OCI-LY7 (cell line): Measurements from ENCODE around the gene ATP8B1. TPM values are rescaled to one million over a fixed set of nuclear protein-coding genes. Genes with fewer than 3 reads are reported as not detected.

ENCODE experiments used
- BruUV-seq: library from RNA; stranded (reverse); fragments of 400-500 nt; replicated peaks from 2 replicates; lab custom pipeline; 2021; lab: Mats Ljungman, UMichigan
- CTCF ChIA-PET: fragments of 300-600 bp; sonication (Branson Sonifier 250); formaldehyde crosslinking; loops from one replicate; lab custom pipeline; 2022; ENCODE audit warnings: antibody characterized with exemption; ENCODE audit not compliant: unreplicated experiment; lab: Charles Lee
- POLR2A ChIA-PET: fragments of 300-600 bp; sonication (Branson Sonifier 250); formaldehyde crosslinking; loops from one replicate; lab custom pipeline; 2022; ENCODE audit warnings: antibody characterized with exemption; lab: Charles Lee
- DNase-seq: peaks from one replicate; pipeline ENCODE4 v3.0.0-alpha.2; 2015; ENCODE audit warnings: low spot score
- H2AFZ ChIP-seq: fragments of 200-600 bp; sonication (generic), shearing (Covaris generic); 2 replicates; pipeline ENCODE4 v1.6.1; 2014; ENCODE audit warnings: mild to moderate bottlenecking, antibody characterized with exemption, low read length, moderate library complexity
- H3K27ac ChIP-seq: fragments of 200-600 bp; sonication (generic); 2 replicates; pipeline ENCODE4 v1.5.1; 2014; ENCODE audit warnings: mixed run types, low read depth, mild to moderate bottlenecking, moderate library complexity, low read length, inconsistent platforms; ENCODE audit not compliant: poor library complexity, severe bottlenecking
- H3K36me3 ChIP-seq: fragments of 200-600 bp; sonication (generic); 2 replicates; pipeline ENCODE4 v1.6.1; 2014; ENCODE audit warnings: mild to moderate bottlenecking, antibody characterized with exemption, low read length, moderate library complexity, mixed read lengths; ENCODE audit not compliant: insufficient read depth
- H3K4me1 ChIP-seq: fragments of 200-600 bp; sonication (generic); 2 replicates; pipeline ENCODE4 v1.5.1; 2014; ENCODE audit warnings: mild to moderate bottlenecking, low read length; ENCODE audit not compliant: insufficient read depth, poor library complexity, severe bottlenecking
- H3K4me2 ChIP-seq: fragments of 200-600 bp; sonication (generic); 2 replicates; pipeline ENCODE4 v1.6.1; 2014; ENCODE audit warnings: mild to moderate bottlenecking, low read length
- H3K4me3 ChIP-seq: fragments of 200-600 bp; sonication (generic); 2 replicates; pipeline ENCODE4 v1.5.1; 2014; ENCODE audit warnings: mild to moderate bottlenecking, low read depth, low read length; ENCODE audit not compliant: poor library complexity, severe bottlenecking
- H3K79me2 ChIP-seq: fragments of 200-600 bp; sonication (generic); 2 replicates; pipeline ENCODE4 v1.6.1; 2016; ENCODE audit warnings: low read depth, mild to moderate bottlenecking, low read length, moderate library complexity, mixed read lengths; ENCODE audit not compliant: insufficient read depth
- H3K9me2 ChIP-seq: fragments of 200-600 bp; sonication (generic); 2 replicates; pipeline ENCODE4 v1.6.1; 2016; ENCODE audit warnings: mild to moderate bottlenecking, low read length, mixed read lengths; ENCODE audit not compliant: insufficient read depth
- H3K9me3 ChIP-seq: fragments of 200-600 bp; sonication (generic); 2 replicates; pipeline ENCODE4 v1.6.1; 2014; ENCODE audit warnings: mild to moderate bottlenecking, mixed run types, low read length, mixed read lengths
- H4K20me1 ChIP-seq: fragments of 200-600 bp; sonication (generic); 2 replicates; pipeline ENCODE4 v1.6.1; 2014; ENCODE audit warnings: mild to moderate bottlenecking, antibody characterized with exemption, low read length, moderate library complexity, mixed read lengths; ENCODE audit not compliant: insufficient read depth
- CTCF ChIP-seq: fragments of 200-600 bp; sonication (generic); conservative IDR thresholded peaks from 2 replicates; pipeline ENCODE4 v1.5.1; 2014; ENCODE audit warnings: mild to moderate bottlenecking, antibody characterized with exemption, low read length, moderate library complexity, mixed read lengths
- EZH2phosphoT487 ChIP-seq: fragments of 200-600 bp; sonication (generic); IDR thresholded peaks from 2 replicates; pipeline ENCODE4 v1.6.1; 2018; ENCODE audit warnings: low read depth, borderline replicate concordance, mild to moderate bottlenecking, mixed run types, antibody characterized with exemption, low read length, moderate library complexity, mixed read lengths
- intact Hi-C: fragments of 100-400 bp; cut with micrococcal nuclease; formaldehyde crosslinking; loops from one replicate; pipeline ENCODE4 v1.10.0; 2022; ENCODE audit not compliant: unreplicated experiment
- total RNA-seq, 2 experiments: library from RNA; depleted of rRNA in 1 of 2; stranded (reverse); fragments of >200 nt in 1 of 2; shearing (Covaris generic) in 1 of 2; gene quantifications; 2 replicates each; pipeline ENCODE4 v1.2.3, GENCODE V29; 2014 to 2022

The ATP8B1 gene
- total RNA-seq, 2 experiments from 2014 or later: not detected

- CTCF ChIA-PET: no interaction called here
- intact Hi-C loops: no loop called here
- no peaks in the 10 kb centered on the region for H3K9me3 ChIP-seq
- H2AFZ ChIP-seq: no peak overlapping the region
- no peak overlapping the region for H3K4me2 ChIP-seq
- POLR2A ChIA-PET: no interaction called here
- no peaks in the 10 kb centered on the region for H3K79me2 ChIP-seq
- H3K27ac ChIP-seq: no peak overlapping the region
- DNase-seq: no peak
- H3K36me3 ChIP-seq: no peaks in the 10 kb centered on the region
- H3K9me2 ChIP-seq: no peaks in the 10 kb centered on the region
- TF ChIP-seq CTCF: no peak
- TF ChIP-seq EZH2phosphoT487: no peak
- peaks cover 8% of the 10 kb centered on the region for H3K4me1 ChIP-seq
- no TSS peak for BruUV-seq
- H3K4me3 ChIP-seq: no peak overlapping the region
- H4K20me1 ChIP-seq: no peaks in the 10 kb centered on the region
Observed at GRCh38 chr18:57782049-57782448, 21.1 kb downstream of the ATP8B1 start.

GRCh38 chr18:57780706-57781347 is 22.3 kb downstream of the ATP8B1 start:
- ChIA-PET CTCF (no interaction called here), POLR2A (interaction anchor here (0.9 to 1.0 kb wide), 2 partner anchors 15 to 38 kb away, joined by 3 read pairs; no protein-coding TSS in a partner anchor)
- TF ChIP-seq CTCF (no peak), EZH2phosphoT487 (no peak)
- peak overlapping the region; percentile 31; the same call in 1 of the 2 replicates for H2AFZ ChIP-seq
- no peaks in the 10 kb centered on the region for H3K36me3 ChIP-seq
- no peaks in the 10 kb centered on the region for H4K20me1 ChIP-seq
- BruUV-seq: no TSS peak
- intact Hi-C loops: no loop called here
- no peak for DNase-seq
- no peaks in the 10 kb centered on the region for H3K9me3 ChIP-seq
- no peak overlapping the region for H3K4me2 ChIP-seq
- no peaks in the 10 kb centered on the region for H3K9me2 ChIP-seq
- H3K27ac ChIP-seq: no peak overlapping the region
- H3K4me1 ChIP-seq: peaks cover 8% of the 10 kb centered on the region
- H3K79me2 ChIP-seq: no peaks in the 10 kb centered on the region
- H3K4me3 ChIP-seq: no peak overlapping the region

GRCh38 chr18:57780318-57780705 is 22.8 kb downstream of the ATP8B1 start:
- ChIA-PET POLR2A (interaction anchor here (0.9 to 1.0 kb wide), 2 partner anchors 15 to 38 kb away, joined by 3 read pairs; no protein-coding TSS in a partner anchor), CTCF (no interaction called here)
- Histone ChIP-seq H3K9me2 (no peaks in the 10 kb centered on the region), H3K4me2 (no peak overlapping the region), H3K79me2 (no peaks in the 10 kb centered on the region), H3K4me3 (no peak overlapping the region), H4K20me1 (no peaks in the 10 kb centered on the region), H3K9me3 (no peaks in the 10 kb centered on the region), H3K36me3 (no peaks in the 10 kb centered on the region), H3K27ac (no peak overlapping the region), H3K4me1 (peaks cover 8% of the 10 kb centered on the region), H2AFZ (peak overlapping the region; percentile 31; the same call in 1 of the 2 replicates)
- no peak for TF ChIP-seq EZH2phosphoT487
- no peak for TF ChIP-seq CTCF
- BruUV-seq: no TSS peak
- no peak for DNase-seq
- intact Hi-C loops: no loop called here
